GM18909 (cell line): ENCODE measurements around the gene DGKD.
A peak's percentile ranks its signal among the peaks of the same experiment; 100 is the strongest.
"Not testable (repeated sequence)": the region's sequence is repeated elsewhere in the genome, so short reads cannot be mapped to it uniquely, and the experiment has no call there.

Experiments used
- ATAC-seq: cut with Tn5 transposase; IDR thresholded peaks from one replicate; pipeline ENCODE4 v1.9.1; 2021; ENCODE audit warnings: mild to moderate bottlenecking; ENCODE audit not compliant: unreplicated experiment, poor library complexity

Gene DGKD

GRCh38 chr2:233353769-233354499 is at the start of gene DGKD:
Gene DGKD (plus strand): TSS chr2:233354494. CDS start chr2:233354519, 25 bp downstream.
- ATAC-seq = peak; percentile 36

- ATAC-seq = no peak
Measured at GRCh38 chr2:233307565-233307964, 46.7 kb upstream of the DGKD start, which contains the start of gene SAG. Gene SAG (plus strand): TSS chr2:233307816. CDS start chr2:233309190, 1,374 bp downstream.

- no peak for ATAC-seq
Measured at GRCh38 chr2:233311241-233311926, 42.9 kb upstream of the DGKD start.

- ATAC-seq = no peak
Measured at GRCh38 chr2:233312874-233313273, 41.4 kb upstream of the DGKD start.

- no peak for ATAC-seq
Measured at GRCh38 chr2:233314180-233314925, 39.9 kb upstream of the DGKD start.

- ATAC-seq = no peak
Measured at GRCh38 chr2:233317196-233317943, 36.9 kb upstream of the DGKD start.

- no peak for ATAC-seq
Measured at GRCh38 chr2:233319256-233319655, 35.0 kb upstream of the DGKD start.

- ATAC-seq = no peak
Measured at GRCh38 chr2:233320470-233320869, 33.8 kb upstream of the DGKD start.

GRCh38 chr2:233321166-233321565 is 33.1 kb upstream of the DGKD start:
- ATAC-seq = no peak

GRCh38 chr2:233323851-233324250 is 30.4 kb upstream of the DGKD start:
- no peak for ATAC-seq

- ATAC-seq = no peak
Measured at GRCh38 chr2:233325256-233325655, 29.0 kb upstream of the DGKD start.

GRCh38 chr2:233325814-233326213 is 28.5 kb upstream of the DGKD start:
- no peak for ATAC-seq

GRCh38 chr2:233326500-233326899 is 27.8 kb upstream of the DGKD start:
- no peak for ATAC-seq

- ATAC-seq = no peak
Measured at GRCh38 chr2:233328922-233329321, 25.4 kb upstream of the DGKD start.

- ATAC-seq = no peak
Measured at GRCh38 chr2:233329489-233330135, 24.7 kb upstream of the DGKD start.

- peak; percentile 90 for ATAC-seq
Measured at GRCh38 chr2:233331536-233331935, 22.8 kb upstream of the DGKD start.

GRCh38 chr2:233332125-233332524 is 22.2 kb upstream of the DGKD start:
- ATAC-seq = no peak

GRCh38 chr2:233334915-233335314 is 19.4 kb upstream of the DGKD start:
- ATAC-seq = no peak

- not testable (repeated sequence) for ATAC-seq
Measured at GRCh38 chr2:233336091-233336490, 18.2 kb upstream of the DGKD start.

- no peak for ATAC-seq
Measured at GRCh38 chr2:233336541-233336940, 17.8 kb upstream of the DGKD start.
